ENCODE data around the gene DRAXIN.

DNA sequence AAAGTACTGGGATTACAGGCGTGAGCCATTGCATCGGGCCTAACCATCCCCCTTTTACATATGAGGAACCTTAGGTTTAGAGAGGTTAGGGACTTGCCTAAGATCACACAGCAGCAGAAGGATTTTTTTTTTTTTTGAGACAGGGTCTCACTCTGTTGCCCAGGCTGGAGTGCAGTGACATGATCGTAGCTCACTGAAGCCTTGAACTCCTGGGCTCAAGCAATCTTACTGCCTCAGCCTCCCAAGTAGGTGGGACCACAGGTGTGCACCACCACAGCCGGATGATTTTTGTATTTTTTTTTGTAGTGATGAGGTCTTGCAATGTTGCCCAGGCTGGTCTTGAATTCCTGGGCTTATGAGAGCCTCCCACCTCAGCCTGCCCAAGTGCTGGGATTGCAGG, 68.3 kb downstream of the DRAXIN start:
- TF ChIP-seq, protein P1, sequence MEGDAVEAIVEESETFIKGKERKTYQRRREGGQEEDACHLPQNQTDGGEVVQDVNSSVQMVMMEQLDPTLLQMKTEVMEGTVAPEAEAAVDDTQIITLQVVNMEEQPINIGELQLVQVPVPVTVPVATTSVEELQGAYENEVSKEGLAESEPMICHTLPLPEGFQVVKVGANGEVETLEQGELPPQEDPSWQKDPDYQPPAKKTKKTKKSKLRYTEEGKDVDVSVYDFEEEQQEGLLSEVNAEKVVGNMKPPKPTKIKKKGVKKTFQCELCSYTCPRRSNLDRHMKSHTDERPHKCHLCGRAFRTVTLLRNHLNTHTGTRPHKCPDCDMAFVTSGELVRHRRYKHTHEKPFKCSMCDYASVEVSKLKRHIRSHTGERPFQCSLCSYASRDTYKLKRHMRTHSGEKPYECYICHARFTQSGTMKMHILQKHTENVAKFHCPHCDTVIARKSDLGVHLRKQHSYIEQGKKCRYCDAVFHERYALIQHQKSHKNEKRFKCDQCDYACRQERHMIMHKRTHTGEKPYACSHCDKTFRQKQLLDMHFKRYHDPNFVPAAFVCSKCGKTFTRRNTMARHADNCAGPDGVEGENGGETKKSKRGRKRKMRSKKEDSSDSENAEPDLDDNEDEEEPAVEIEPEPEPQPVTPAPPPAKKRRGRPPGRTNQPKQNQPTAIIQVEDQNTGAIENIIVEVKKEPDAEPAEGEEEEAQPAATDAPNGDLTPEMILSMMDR (IDR thresholded peaks at IDR 0.05; ENCODE audit: low read length): no peak
- TF ChIP-seq EZH2 (IDR thresholded peaks at IDR 0.05; ENCODE audit: borderline replicate concordance, low read length): no peak
